ENCODE measurements around the gene GNAO1. TPM values are rescaled to one million over a fixed set of nuclear protein-coding genes. Genes with fewer than 3 reads are reported as not detected.

Gene GNAO1
- total and polyA plus RNA-seq, 9 of the 15 experiments (the other 6 are each of a cell fraction or from before 2014, with no cell fraction given): 0.07 to 0.42 (median 0.08) TPM; not detected in 5

DNA sequence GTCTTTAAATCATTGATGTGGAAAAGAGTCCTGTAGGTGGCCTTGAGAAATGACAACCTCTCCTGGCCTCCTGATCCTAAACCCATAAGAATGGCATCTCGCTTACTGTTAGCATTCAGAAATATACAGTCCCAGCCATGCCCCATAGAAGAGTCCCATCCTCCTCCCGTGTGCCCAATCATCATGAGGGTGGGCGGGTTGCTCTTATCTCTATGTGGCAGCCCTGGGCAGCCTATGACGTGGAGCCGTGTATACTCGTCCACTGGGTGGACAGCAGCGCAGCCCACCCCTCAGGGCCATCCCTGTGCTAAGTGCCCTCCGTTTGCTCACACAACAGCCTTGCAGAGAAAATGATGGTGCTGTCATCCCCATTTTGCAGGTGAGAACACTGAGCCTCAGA is 128.8 kb downstream of the GNAO1 start:
- no peak overlapping the region for H2AFZ ChIP-seq (ENCODE audit: low read depth, low read length)
- no peak overlapping the region for H3K4me3 ChIP-seq
- no peaks in the 10 kb centered on the region for H3K9me3 ChIP-seq (replicated peaks; ENCODE audit: control insufficient read depth, insufficient read depth, low read depth, low read length)
- H3K4me1 ChIP-seq (replicated peaks in 1 of 2; ENCODE audit: control insufficient read depth in 2 of 2, insufficient read depth in 2 of 2, low read length in 2 of 2): peaks cover 0 to 7% of the 10 kb centered on the region in 2 experiments; a peak in 2 of 5 replicates
- DNase-seq (ENCODE audit: extremely low read depth in 1 of 4, low spot score in 3 of 4): no peak
- no TSS peak for BruUV-seq (replicated peaks)
- H3K9ac ChIP-seq (ENCODE audit: insufficient read depth in 1 of 2, low read depth in 2 of 2, low read length in 2 of 2): no peak overlapping the region
- no peak overlapping the region for H3K4me2 ChIP-seq (ENCODE audit: insufficient read depth, low read length)
- ATAC-seq: no peak
- no peaks in the 10 kb centered on the region for H3K9me1 ChIP-seq (ENCODE audit: control insufficient read depth, insufficient read depth, low read length)
- TF ChIP-seq SRSF3 (IDR thresholded peaks at IDR 0.05; ENCODE audit: insufficient read depth, low read length) (no peak), ILK (tag; IDR thresholded peaks at IDR 0.05; ENCODE audit: borderline replicate concordance, low read depth) (no peak), CREB1 (IDR thresholded peaks at IDR 0.05) (no peak), CREB1 (CRISPR knock-in tag; IDR thresholded peaks at IDR 0.05) (no peak), NCOA2 (IDR thresholded peaks at IDR 0.05; ENCODE audit: partially characterized antibody in 2 of 2) (no peak), ZC3H8 (IDR thresholded peaks at IDR 0.05) (no peak), SIN3B (IDR thresholded peaks at IDR 0.05; ENCODE audit: low read depth) (no peak)
- TF ChIP-seq, protein P1, sequence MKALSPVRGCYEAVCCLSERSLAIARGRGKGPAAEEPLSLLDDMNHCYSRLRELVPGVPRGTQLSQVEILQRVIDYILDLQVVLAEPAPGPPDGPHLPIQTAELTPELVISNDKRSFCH (CRISPR knock-in tag; IDR thresholded peaks at IDR 0.05): no peak
- TF ChIP-seq, protein P1 (tag; IDR thresholded peaks at IDR 0.05): no peak
- H3K79me2 ChIP-seq (ENCODE audit: control insufficient read depth, insufficient read depth, low read length): no peaks in the 10 kb centered on the region
- H3K36me3 ChIP-seq (ENCODE audit: control insufficient read depth, insufficient read depth, low read length): no peaks in the 10 kb centered on the region
- H3K27me3 ChIP-seq (ENCODE audit: control insufficient read depth in 2 of 2, insufficient read depth in 2 of 2, low read length in 2 of 2): peaks cover 5 to 40% of the 10 kb centered on the region in 2 experiments; a peak in 4 of 5 replicates
- ChIA-PET POLR2A (no interaction called here), CTCF (ENCODE audit: low intra/inter-chr PET ratio) (no interaction called here)
- 1% methylated on average over 8 of the region's 8 CpGs for WGBS (ENCODE audit: insufficient coverage, low coverage, missing lambda C conversion rate)
- no peak for FAIRE-seq
- in situ Hi-C loops (cut with MboI): loop anchor here (10.0 kb wide), 1 partner anchor 855 kb away; no protein-coding TSS in a partner anchor
- intact Hi-C loops (cut with micrococcal nuclease): no loop called here
- no peak overlapping the region for H3K27ac ChIP-seq (ENCODE audit: extremely low read depth, low read depth, low read length)
- H4K20me1 ChIP-seq (replicated peaks; ENCODE audit: control insufficient read depth, insufficient read depth, low read length): no peaks in the 10 kb centered on the region
